Smooth muscle cell (in vitro differentiated cells): Measurements from ENCODE around the gene CXCL13. TPM values are rescaled to one million over a fixed set of nuclear protein-coding genes. Genes with fewer than 3 reads are reported as not detected.
"Not testable (repeated sequence)": the region's sequence is repeated elsewhere in the genome, so short reads cannot be mapped to it uniquely, and the experiment has no call there.

Source experiments
- DNase-seq: peaks from one replicate; lab custom pipeline; 2025; ENCODE audit not compliant: unreplicated experiment; lab: John Stamatoyannopoulos, UW
- H2AFZ ChIP-seq: fragments of 200-600 bp; sonication (generic); 2 replicates; pipeline ENCODE4 v1.6.0; 2016; ENCODE audit warnings: antibody characterized with exemption, low read depth, mild to moderate bottlenecking
- H3F3A ChIP-seq: fragments of 200-600 bp; sonication (generic); 2 replicates; pipeline ENCODE4 v1.6.0; 2017; ENCODE audit warnings: antibody characterized with exemption, low read depth
- H3K27ac ChIP-seq: fragments of 200-600 bp; sonication (generic); 2 replicates; pipeline ENCODE4 v1.5.1; 2016; ENCODE audit warnings: low read depth, mild to moderate bottlenecking
- H3K27me3 ChIP-seq: fragments of 200-600 bp; sonication (generic); 2 replicates; pipeline ENCODE4 v1.6.1; 2016; ENCODE audit warnings: low read depth, mild to moderate bottlenecking
- H3K36me3 ChIP-seq: fragments of 200-600 bp; sonication (generic); 2 replicates; pipeline ENCODE4 v1.5.1; 2016; ENCODE audit warnings: low read depth
- H3K4me1 ChIP-seq: fragments of 200-600 bp; sonication (generic); 2 replicates; pipeline ENCODE4 v1.5.1; 2016; ENCODE audit warnings: low read depth
- H3K4me2 ChIP-seq: fragments of 200-600 bp; sonication (generic); 2 replicates; pipeline ENCODE4 v1.6.0; 2016; ENCODE audit warnings: mild to moderate bottlenecking
- H3K4me3 ChIP-seq: fragments of 200-600 bp; sonication (generic); 2 replicates; pipeline ENCODE4 v1.5.1; 2016; ENCODE audit warnings: mild to moderate bottlenecking
- H3K79me2 ChIP-seq: fragments of 200-600 bp; sonication (generic); 2 replicates; pipeline ENCODE4 v1.6.0; 2016; ENCODE audit warnings: low read depth, mild to moderate bottlenecking
- H3K9ac ChIP-seq: fragments of 200-600 bp; sonication (generic); 2 replicates; pipeline ENCODE4 v1.6.0; 2016; ENCODE audit warnings: low read depth
- H3K9me3 ChIP-seq: fragments of 200-600 bp; sonication (generic); replicated peaks from 2 replicates; pipeline ENCODE4 v1.5.1; 2016; ENCODE audit warnings: low read depth
- H4K20me1 ChIP-seq: fragments of 200-600 bp; sonication (generic); 2 replicates; pipeline ENCODE4 v1.6.0; 2016; ENCODE audit warnings: low read depth
- CTCF ChIP-seq: fragments of 200-600 bp; sonication (generic); IDR thresholded peaks from 2 replicates; pipeline ENCODE4 v1.5.1; 2017; ENCODE audit warnings: borderline replicate concordance, mild to moderate bottlenecking, antibody characterized with exemption; ENCODE audit not compliant: insufficient read depth, poor library complexity, severe bottlenecking
- WGBS: methylation state at CpG from one replicate; pipeline ENCODE4 v1.1.7; 2016; ENCODE audit warnings: low lambda C conversion rate; 5-methylcytosine and 5-hydroxymethylcytosine counted together
- polyA plus RNA-seq: library from polyadenylated mRNA; unstranded; fragments of >200 nt; fragmentation: Nextera tagmentation; extraction: Ambion mirVana; gene quantifications from 2 replicates; pipeline ENCODE4 v1.2.1, GENCODE V29; 2016
- total RNA-seq: library from RNA; depleted of rRNA; stranded (reverse); fragments of >200 nt; gene quantifications from 2 replicates; pipeline ENCODE4 v1.2.3, GENCODE V29; 2014

Gene CXCL13
- total and polyA plus RNA-seq, 2 experiments from 2014 or later, result not detected

- no peak overlapping the region for H3K27ac ChIP-seq
- no peak overlapping the region for H3K9ac ChIP-seq
- H3K79me2 ChIP-seq, result no peaks in the 10 kb centered on the region
- no peaks in the 10 kb centered on the region for H3K27me3 ChIP-seq
- no peak for DNase-seq
- no peak overlapping the region for H3K4me2 ChIP-seq
- TF ChIP-seq CTCF, result no peak
- WGBS, result 77% methylated on average over 3 of the region's 3 CpGs
- H2AFZ ChIP-seq, result no peak overlapping the region
- H3K36me3 ChIP-seq, result no peaks in the 10 kb centered on the region
- H3K9me3 ChIP-seq, result no peaks in the 10 kb centered on the region
- no peak overlapping the region for H3K4me3 ChIP-seq
- H4K20me1 ChIP-seq, result no peaks in the 10 kb centered on the region
- H3F3A ChIP-seq, result no peaks in the 10 kb centered on the region
- H3K4me1 ChIP-seq, result no peaks in the 10 kb centered on the region
Measured at GRCh38 chr4:77566148-77566547, 39.5 kb upstream of the CXCL13 start.

GRCh38 chr4:77567549-77567948 lies 38.1 kb upstream of the CXCL13 start:
- Histone ChIP-seq H3K4me3 (no peak overlapping the region), H3F3A (no peaks in the 10 kb centered on the region), H3K27me3 (no peaks in the 10 kb centered on the region), H3K4me2 (no peak overlapping the region), H3K36me3 (no peaks in the 10 kb centered on the region), H3K27ac (no peak overlapping the region), H3K9ac (no peak overlapping the region), H3K9me3 (no peaks in the 10 kb centered on the region), H3K4me1 (no peaks in the 10 kb centered on the region), H2AFZ (no peak overlapping the region), H3K79me2 (no peaks in the 10 kb centered on the region), H4K20me1 (no peaks in the 10 kb centered on the region)
- DNase-seq, result no peak
- TF ChIP-seq CTCF, result no peak

- not testable (repeated sequence) for H3K27me3 ChIP-seq, H3K36me3 ChIP-seq, H3K79me2 ChIP-seq, H3K27ac ChIP-seq, H3K4me2 ChIP-seq, DNase-seq, H3K9ac ChIP-seq, H3K9me3 ChIP-seq, H3K4me1 ChIP-seq, H2AFZ ChIP-seq, H3F3A ChIP-seq, H3K4me3 ChIP-seq, H4K20me1 ChIP-seq
- 90% methylated on average over 28 of the region's 32 CpGs for WGBS
Measured at GRCh38 chr4:77570508-77571214, 35.0 kb upstream of the CXCL13 start.

- Histone ChIP-seq H3K36me3 (no peaks in the 10 kb centered on the region), H3K4me1 (no peaks in the 10 kb centered on the region), H3K4me2 (no peak overlapping the region), H3K4me3 (no peak overlapping the region), H3K9ac (no peak overlapping the region), H3K27me3 (no peaks in the 10 kb centered on the region), H3K9me3 (no peaks in the 10 kb centered on the region), H3F3A (no peaks in the 10 kb centered on the region), H4K20me1 (no peaks in the 10 kb centered on the region), H2AFZ (no peak overlapping the region), H3K79me2 (no peaks in the 10 kb centered on the region), H3K27ac (no peak overlapping the region)
- no peak for TF ChIP-seq CTCF
- DNase-seq, result no peak
Measured at GRCh38 chr4:77576351-77576750, 29.3 kb upstream of the CXCL13 start.
